ENCODE data around the gene TXNRD2.
"Not testable (repeated sequence)": the region's sequence is repeated elsewhere in the genome, so short reads cannot be mapped to it uniquely, and the experiment has no call there.

TXNRD2 gene

DNA sequence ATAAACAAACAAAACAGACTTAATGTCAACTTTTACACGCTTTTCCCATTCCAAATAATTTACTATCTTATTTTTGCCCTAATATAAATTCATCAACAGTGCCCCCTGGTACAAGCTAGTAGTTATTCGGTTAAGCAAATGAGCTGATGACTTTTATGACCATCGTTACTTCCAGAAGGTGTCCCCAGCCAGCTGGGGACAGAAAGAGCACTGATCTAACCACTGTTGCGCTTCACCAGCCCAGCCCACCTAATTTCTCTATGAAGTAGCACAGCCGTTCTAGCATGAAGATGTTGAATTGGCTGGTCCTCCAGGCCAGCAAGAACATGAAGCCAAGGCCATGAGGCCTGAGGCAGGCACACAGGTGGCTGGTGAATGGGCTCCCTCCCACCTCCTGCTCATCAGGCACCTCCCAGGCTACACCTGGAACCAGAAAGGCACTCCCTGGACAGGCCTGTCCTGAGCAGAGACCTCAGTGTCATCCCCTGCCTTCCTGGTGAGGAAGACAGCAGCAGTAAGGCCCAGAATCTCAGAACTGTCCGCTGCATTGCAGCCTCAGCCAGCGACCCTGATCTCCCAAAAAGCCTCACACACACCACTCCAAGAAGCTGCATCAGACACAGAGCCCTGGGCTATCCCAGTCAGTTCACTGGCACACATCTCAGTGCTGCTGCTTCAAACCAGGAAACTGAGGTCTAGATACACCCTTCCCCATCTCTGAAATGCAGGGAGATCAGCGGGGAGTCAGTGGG lies 99.8 kb downstream of the TXNRD2 start:
- peak; percentile 1 for DNase-seq

DNA sequence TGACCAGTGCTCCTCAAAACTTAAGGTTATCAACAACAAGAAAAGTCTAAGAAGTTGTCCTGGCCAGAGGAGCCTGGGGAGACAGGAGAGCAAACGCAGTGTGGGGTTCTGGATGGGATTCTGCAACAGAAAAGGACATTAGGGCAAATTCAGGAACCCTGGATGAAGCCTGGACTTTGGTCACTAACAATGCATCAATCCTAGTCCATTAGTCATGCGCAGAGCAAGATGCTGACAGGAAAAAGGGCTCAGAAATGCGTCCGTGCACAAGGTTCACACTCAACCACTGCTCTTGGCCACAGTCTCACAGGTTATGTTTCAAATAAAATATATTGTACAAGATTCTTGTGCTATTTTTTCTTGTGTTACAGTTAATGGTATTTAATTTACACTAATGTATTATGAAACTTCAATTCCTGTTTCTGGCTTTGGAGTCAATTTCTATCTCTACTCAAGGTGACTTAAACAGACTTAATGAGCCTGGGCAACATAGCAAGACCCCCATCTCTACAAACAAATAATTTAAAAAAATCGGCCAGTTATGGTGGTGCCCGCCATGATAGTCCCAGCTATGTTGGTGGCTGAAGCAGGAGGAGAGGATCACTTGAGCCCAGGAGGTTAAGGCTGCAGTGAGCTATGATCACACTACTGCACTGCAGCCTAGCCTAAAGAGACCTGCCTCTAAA lies 100.5 kb downstream of the TXNRD2 start:
- no peak for DNase-seq

DNA sequence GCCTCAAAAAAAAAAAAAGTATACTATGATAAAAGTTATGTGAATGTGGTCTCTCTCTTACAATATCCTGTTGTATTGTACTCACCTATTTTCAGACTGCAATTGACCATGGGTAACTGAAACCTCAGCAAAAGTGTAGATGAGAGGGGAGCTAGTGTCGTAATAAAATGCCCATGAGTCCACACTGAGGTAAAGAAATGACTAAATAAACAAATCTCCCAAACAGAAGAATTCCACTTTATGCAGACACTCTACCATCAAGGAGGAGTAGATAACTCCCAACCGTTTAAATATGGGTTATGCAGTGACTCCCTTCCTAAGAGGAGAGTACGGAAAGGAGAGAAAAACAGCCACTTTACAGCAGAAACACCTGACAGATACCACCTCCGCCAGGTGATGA lies 101.6 kb downstream of the TXNRD2 start:
- no peak for DNase-seq

DNA sequence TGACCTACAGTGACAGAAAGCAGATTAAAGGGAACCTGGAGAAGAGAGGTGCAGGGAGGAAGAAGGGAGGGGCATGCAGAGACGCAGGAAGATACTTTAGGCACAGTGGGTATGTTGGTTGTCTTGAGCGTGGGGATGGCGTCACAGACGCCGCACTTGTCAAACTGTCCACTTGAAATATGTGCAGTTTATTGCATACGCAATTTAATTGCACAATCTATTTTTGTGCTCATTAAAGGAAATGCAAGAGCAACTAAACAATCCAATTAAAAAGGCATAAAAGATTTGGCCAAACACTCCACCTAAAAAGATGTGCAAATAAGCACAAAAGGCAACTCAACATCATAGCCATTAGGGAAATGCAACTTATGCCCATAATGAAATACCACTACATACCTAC lies 103.7 kb downstream of the TXNRD2 start:
- DNase-seq, result no peak

DNA sequence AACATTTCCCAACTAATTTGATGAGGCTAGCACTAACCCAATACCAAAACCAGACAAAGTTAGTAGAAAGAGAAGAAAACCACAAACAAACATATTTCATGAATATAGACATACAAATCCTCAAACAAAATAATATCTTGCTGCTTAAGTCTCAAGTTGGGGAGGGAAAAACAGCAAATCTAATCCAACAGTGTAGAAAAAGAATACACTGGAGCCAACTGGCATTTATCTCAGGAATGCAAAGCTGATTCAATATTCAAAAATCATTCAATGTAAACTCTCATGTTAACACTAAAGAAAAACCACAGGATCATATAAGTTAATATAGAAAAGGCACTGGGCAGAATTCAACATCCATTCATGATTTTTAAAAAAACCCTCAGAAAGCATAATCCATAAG lies 105.1 kb downstream of the TXNRD2 start:
- DNase-seq, result no peak

DNA sequence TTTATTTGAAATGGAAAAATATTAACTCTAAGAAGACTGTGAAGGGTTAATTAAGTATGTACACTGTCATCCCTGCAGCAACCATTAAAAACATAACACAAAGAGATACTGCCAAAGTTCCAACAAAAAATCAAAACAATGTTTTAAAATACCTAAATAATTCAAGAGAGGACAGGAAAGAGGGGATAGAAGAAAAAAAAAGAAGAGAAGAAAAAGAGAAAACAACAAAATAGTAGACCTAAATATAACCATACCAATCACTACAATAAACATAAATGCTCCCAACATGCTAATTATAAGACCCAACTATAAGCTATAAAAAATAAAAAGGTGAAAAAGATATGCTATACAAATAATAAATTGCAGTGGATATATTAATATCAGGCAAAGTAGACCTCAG lies 107.0 kb downstream of the TXNRD2 start:
- DNase-seq, result no peak

DNA sequence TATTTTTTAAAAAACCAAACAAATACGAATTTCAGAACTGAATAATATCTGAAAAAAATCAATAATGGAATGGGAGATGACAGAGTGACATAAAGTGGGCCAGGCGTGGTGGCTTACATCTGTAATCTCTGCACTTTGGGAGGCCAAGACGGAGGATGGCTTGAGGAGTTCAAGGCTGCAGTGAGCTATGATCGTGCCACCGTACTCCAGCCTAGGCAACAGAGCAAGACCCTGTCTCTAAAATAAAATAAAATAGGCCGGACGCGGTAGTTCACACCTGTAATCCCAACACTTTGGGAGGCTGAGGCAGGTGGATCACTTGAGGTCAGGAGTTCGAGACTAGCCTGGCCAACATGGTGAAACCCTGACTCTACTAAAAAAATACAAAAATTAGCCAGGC lies 108.3 kb downstream of the TXNRD2 start:
- not testable (repeated sequence) for DNase-seq

DNA sequence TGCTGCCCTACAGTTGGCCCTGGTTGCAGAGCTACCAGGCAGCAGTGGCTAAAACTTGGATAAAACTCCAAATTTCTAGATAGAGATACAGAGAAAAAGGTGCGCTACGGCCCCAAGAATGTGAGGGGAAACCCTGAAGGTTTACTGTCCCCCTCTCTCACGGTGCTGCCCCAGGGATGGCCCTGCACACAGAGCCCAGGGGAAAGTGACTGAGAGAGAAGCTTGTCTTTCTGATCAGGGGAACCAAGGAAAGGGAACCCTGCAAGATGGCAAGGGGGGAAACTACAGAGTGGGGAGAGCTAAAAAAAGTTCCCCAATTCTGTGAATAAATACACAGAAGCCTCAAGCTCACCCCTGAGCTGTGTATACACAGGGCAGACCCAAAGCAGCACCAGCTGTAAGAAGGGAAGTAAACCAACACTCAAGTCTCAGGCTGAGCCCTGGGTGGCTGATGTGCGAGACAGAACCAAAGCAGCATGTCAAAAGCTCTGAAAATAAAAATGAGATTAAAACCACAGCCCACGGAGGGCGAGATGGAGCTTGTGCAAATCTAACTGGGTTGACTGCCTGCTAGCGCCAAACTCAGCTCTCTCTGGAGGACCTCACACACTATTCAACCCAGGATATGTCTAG lies 109.0 kb downstream of the TXNRD2 start:
- no peak for DNase-seq

DNA sequence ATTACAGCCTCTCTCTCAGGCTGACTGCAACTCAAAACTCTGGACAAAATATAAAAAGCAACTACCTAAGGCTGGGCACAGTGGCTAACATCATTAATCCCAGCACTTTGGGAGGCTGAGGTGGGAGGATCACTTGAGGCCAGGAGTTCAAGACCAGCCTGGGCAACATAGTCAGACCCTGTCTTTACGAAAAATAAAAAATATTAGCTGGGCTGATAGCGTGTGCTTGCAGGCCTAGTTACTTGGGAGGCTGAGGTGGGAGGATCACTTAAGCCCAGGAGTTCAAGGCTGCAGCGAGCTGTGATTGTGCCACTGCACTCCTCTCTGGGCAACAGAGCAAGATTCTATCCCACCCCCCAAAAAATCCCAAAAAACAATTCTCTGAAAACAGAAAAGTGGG lies 109.6 kb downstream of the TXNRD2 start:
- not testable (repeated sequence) for DNase-seq

DNA sequence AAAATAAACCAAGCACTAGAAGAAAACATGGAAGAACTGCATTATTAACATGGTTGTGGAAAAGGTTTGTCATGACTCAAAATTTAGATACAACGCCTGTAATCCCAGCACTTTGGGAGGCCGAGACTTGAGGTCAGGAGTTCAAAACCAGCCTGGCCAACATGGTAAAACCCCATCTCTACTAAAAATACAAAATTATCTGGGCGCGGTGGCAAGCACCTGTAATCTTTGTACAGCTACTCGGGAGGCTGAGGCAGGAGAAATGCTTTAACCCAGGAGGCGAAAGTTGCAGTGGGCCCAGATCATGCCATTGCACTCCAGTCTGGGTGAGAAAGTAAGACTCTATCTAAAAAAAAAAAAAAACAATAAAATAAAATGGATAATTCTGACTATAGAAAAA lies 110.6 kb downstream of the TXNRD2 start:
- DNase-seq, result no peak

DNA sequence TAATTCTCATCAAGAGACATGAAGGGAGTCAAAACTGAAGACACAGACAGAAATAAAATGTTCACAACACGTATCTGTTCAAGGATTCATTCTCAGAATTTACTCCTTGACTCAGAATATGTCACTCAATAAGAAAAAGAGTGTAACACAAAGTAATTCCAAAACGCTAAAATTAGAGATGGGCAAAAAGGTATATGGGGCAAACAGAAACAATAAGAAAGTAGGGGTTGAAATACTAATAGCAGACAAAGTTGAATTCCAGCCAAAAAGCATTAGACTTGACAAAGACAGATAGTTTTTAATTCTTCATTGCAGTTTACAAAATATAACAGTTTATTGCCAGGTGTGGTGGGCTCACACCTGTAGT lies 113.6 kb downstream of the TXNRD2 start:
- DNase-seq, result no peak

DNA sequence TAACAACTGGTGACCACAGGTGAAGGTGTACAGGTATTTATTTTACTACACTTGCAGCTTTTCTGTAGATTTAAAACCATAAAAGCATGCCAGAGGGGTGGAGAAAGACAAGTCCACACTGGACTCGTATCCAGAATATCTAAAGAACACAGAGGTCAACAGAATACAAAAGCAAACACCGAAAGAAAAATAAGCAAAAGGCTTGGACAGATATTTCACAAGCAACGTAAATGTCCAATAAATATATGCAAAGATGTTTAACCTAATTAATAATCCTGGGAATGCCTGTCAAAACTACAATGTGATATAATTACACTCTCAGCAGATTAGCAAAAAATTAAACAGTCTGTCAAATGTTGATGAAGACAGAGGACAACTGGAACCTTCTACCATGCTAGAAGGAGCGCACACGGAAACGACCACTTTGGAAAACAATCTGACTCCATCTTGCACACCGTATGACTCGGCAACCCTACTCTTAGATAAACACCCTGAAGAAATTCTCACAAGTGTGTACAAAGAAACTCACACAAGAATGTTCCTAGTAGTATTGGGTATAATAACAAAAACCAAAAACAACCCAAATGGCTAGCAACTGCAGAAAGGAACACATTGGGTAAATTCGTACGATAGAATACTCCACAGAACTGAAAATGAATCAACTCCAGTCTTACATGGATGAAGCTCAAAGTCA lies 114.1 kb downstream of the TXNRD2 start:
- no peak for DNase-seq

DNA sequence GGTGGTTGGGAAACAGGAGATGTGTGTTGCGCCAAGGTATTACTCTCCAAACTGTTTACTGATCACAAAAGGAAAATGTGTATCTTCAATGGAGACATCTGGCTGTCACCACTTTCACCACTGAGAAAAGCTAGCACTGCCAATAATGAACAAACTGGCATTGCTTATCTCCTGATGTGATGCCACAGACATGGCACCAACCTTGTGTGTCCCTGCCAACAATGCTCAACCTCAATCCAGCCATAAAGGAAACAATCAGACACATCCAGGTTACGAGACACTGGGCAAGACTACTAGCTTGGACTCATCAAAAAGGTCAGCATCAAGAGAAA lies 115.0 kb downstream of the TXNRD2 start:
- DNase-seq, result no peak

DNA sequence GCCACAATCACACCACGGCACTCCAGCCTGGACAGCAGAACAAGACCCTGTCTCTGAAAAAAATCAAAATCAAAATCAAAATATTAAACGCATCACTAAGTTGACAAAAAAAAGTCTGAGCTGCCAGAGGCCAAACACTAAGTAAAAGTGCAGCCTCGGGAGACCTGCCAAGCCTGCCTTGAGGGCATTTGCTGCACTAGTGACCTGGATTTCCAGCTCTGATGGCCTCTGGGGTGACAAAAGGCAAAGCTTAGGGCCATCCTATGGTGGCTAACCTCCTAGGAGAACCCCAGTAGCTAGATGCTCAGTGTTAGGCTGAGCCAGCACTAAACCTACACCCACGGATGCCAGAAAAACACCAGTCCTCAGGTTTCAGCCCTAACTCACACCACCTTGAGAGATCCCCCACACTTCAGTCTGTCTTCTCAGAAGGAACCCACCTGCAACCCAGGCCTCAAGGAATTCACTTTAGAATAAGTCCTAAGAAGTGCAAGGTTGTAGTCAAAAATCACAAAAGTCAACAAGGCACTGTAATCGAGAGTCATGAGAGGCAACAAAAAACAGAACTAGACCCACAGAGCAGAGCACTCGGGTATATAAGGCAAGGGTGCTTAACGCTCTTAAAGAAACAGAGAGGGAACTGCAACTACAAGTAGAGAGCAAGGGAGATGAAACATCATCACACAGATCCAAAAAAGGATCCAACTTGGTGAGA lies 115.6 kb downstream of the TXNRD2 start:
- no peak for DNase-seq
